Right lobe of liver (tissue), 6 donors: Measurements from ENCODE around the gene CDYL2. TPM values are rescaled to one million over a fixed set of nuclear protein-coding genes. Genes with fewer than 3 reads are reported as not detected.

Experiments used
- ATAC-seq, 4 donors: fragments of 200-7000 bp; cut with Tn5 transposase; one replicate each; pipeline ENCODE4 v1.9.1; 2020; ENCODE audit warnings: mild to moderate bottlenecking in 4 of 4, moderate library complexity in 4 of 4
- DNase-seq, 3 donors: peaks; one replicate each; pipeline ENCODE4 v3.0.0-alpha.2; 2020
- H3K27ac ChIP-seq, 3 donors: fragments of 200-600 bp; one replicate each; pipeline ENCODE4 v1.8.0; 2022
- H3K27me3 ChIP-seq, 2 donors: fragments of 200-600 bp; one replicate each; pipeline ENCODE4 v1.8.0; 2022
- H3K36me3 ChIP-seq, 4 donors: fragments of 200-600 bp; sonication (generic) in 1 of 4; one replicate each; pipeline versions ENCODE4 v1.5.1 to v1.8.0; 2017 to 2022; ENCODE audit warnings: control low read depth in 1 of 4
- H3K4me1 ChIP-seq, 4 donors: fragments of 200-600 bp; sonication (generic) in 1 of 4; one replicate each; pipeline versions ENCODE4 v1.5.1 to v1.8.0; 2017 to 2022; ENCODE audit warnings: control low read depth in 1 of 4
- H3K4me3 ChIP-seq, 3 donors: fragments of 200-600 bp; one replicate each; pipeline ENCODE4 v1.8.0; 2022
- H3K9me3 ChIP-seq, 4 donors: fragments of 200-600 bp; sonication (generic) in 1 of 4; one replicate each; pipeline versions ENCODE4 v1.5.1 to v1.8.0; 2017 to 2022; ENCODE audit warnings: control low read depth in 1 of 4
- CTCF ChIP-seq, 4 donors: fragments of 200-600 bp in 3 of 4; fragments of 450-650 bp in 1 of 4; IDR thresholded peaks; one replicate each; pipeline versions ENCODE4 v1.5.1 to v1.8.0; 2016 to 2022; ENCODE audit warnings: antibody characterized with exemption in 4 of 4, mild to moderate bottlenecking in 2 of 4
- POLR2A ChIP-seq: fragments of 450-650 bp; IDR thresholded peaks from one replicate; pipeline ENCODE4 v1.6.1; 2017; ENCODE audit warnings: antibody characterized with exemption, mild to moderate bottlenecking
- WGBS: methylation state at CpG from one replicate; pipeline ENCODE4 v1.1.6; 2018; ENCODE audit warnings: low coverage, low lambda C conversion rate; ENCODE audit not compliant: insufficient coverage; ENCODE audit errors: missing lambda C conversion rate; 5-methylcytosine and 5-hydroxymethylcytosine counted together
- intact Hi-C, 2 donors: fragments of 100-400 bp; cut with DNase I; formaldehyde crosslinking; loops; one replicate each; pipeline versions ENCODE4 v1.11.2 to v1.14.1; 2022
- total RNA-seq, 6 experiments: library from RNA; depleted of rRNA in 2 of 6; stranded (reverse); fragments of >200 nt in 2 of 6; fragmentation: NEBNext Ultra II Directional in 3 of 6; extraction: Animal tissue kit (Norgen Biotek cat#: 25700) in 3 of 6; gene quantifications; one replicate each; pipeline versions ENCODE4 v1.1.0 to v1.2.4, GENCODE V29; 2016 to 2023
- donor health status: DM: no; HTN: yes; CAD: no.
- donor health status: DM: no; HTN: no; CAD: no.
- donor health status: DM: no; HTN: no; CAD: no.
- donor health status: DM: no; HTN: yes; CAD: no.
- donor health status: DM: no; HTN: yes; CAD: no.

The CDYL2 gene
- total RNA-seq, 6 experiments from 2014 or later: 2.2 to 12.7 (median 6.3) TPM

- intact Hi-C loops: loop anchor here in 1 of 2 donors (10.0 kb wide), 1 partner anchor 294 kb away; no protein-coding TSS in a partner anchor
- DNase-seq (peak in 1 of 3 donors; percentile 42), ATAC-seq (peak; percentile 90 to 94 (median 90))
- Histone ChIP-seq H3K27ac (no peak overlapping the region), H3K27me3 (no peaks in the 10 kb centered on the region), H3K4me1 (no peaks in the 10 kb centered on the region), H3K9me3 (no peaks in the 10 kb centered on the region), H3K4me3 (no peak overlapping the region), H3K36me3 (no peaks in the 10 kb centered on the region)
- TF ChIP-seq CTCF (IDR thresholded peaks at IDR 0.05): no peak
- no peak for TF ChIP-seq POLR2A
- whole genome bisulfite sequencing: 5% methylated on average over 4 of the region's 4 CpGs
Measured at GRCh38 chr16:80828495-80828894, 24.1 kb upstream of the CDYL2 start.

- Histone ChIP-seq H3K9me3 (no peaks in the 10 kb centered on the region), H3K4me1 (no peaks in the 10 kb centered on the region), H3K4me3 (no peak overlapping the region), H3K36me3 (no peaks in the 10 kb centered on the region), H3K27me3 (no peaks in the 10 kb centered on the region), H3K27ac (no peak overlapping the region)
- TF ChIP-seq POLR2A: no peak
- TF ChIP-seq CTCF (IDR thresholded peaks at IDR 0.05): no peak
- 7% methylated on average over 1 of the region's 1 CpG for WGBS
- ATAC-seq: no peak
- DNase-seq: no peak
- intact Hi-C loops: loop anchor here in 1 of 2 donors (10.0 kb wide), 1 partner anchor 292 kb away; no protein-coding TSS in a partner anchor
Measured at GRCh38 chr16:80827007-80827406, 22.6 kb upstream of the CDYL2 start.

DNA sequence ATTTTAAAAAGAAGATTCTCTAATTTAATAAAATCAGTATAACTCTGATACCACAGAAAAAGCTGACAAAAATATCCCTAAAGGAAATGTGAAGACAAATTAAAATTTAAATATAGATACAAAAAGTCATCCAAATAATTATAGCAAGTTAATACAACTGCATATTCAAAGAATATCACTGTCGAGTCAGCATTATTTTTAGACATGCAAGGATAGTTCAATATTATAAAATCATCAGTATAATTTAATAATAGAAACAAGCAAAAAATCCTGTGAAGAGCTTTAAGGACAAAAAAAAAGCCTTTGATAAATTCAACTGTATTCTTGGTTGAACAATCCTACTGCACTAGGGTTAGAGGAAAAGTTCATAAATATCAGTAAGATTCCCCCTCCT is 21.0 kb upstream of the CDYL2 start:
- no peak overlapping the region for H3K27ac ChIP-seq
- 100% methylated on average over 1 of the region's 1 CpG for WGBS
- no peaks in the 10 kb centered on the region for H3K36me3 ChIP-seq
- TF ChIP-seq CTCF (IDR thresholded peaks at IDR 0.05) (no peak), POLR2A (no peak)
- no peaks in the 10 kb centered on the region for H3K9me3 ChIP-seq
- DNase-seq: no peak
- no peak overlapping the region for H3K4me3 ChIP-seq
- no peaks in the 10 kb centered on the region for H3K4me1 ChIP-seq
- intact Hi-C loops: loop anchor here in 1 of 2 donors (10.0 kb wide), 1 partner anchor 291 kb away; no protein-coding TSS in a partner anchor
- no peak for ATAC-seq
- no peaks in the 10 kb centered on the region for H3K27me3 ChIP-seq

DNA sequence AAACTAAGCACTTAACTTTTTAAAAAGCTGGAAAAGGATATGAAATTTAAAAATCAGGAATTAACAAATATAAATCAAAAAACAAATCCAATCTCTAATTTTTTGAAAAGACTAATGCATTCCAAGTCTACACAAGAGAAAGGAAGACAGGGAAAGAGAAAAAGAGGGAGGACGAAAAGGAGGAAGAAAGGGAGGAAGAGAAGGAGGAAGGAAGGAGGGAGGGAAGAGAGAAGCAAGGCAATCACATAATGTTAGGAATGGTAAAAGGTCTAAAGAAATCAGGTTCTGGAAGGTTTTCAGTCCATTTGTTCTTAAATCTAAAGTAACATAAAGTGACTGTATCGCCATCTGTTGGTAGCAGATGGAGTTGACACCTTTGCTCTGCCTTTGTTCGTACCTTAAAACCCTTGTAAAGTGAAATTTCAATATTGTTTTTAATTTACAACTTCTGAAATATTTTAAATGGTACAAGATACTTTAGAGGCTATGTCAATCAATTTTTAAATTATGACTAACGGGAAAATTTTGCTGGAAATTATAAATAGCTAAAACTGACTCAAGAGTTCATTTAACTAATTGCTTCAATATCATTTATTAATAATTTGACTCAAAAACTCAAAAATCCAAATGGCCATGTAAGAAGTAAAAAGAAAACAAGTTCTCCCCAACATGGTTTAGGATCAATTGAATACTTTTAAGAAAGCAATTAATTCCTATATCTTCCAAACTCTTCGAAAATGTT is 20.4 kb upstream of the CDYL2 start:
- ATAC-seq (peak; percentile 75 to 79 (median 77)), DNase-seq (no peak)
- Histone ChIP-seq H3K9me3 (no peaks in the 10 kb centered on the region), H3K27me3 (no peaks in the 10 kb centered on the region), H3K4me1 (no peaks in the 10 kb centered on the region), H3K36me3 (no peaks in the 10 kb centered on the region), H3K27ac (no peak overlapping the region), H3K4me3 (no peak overlapping the region)
- TF ChIP-seq CTCF (IDR thresholded peaks at IDR 0.05) (peak; percentile 68 to 86 (median 84)), POLR2A (no peak)
- intact Hi-C loops: loop anchor here in 1 of 2 donors (10.0 kb wide), 1 partner anchor 290 kb away; no protein-coding TSS in a partner anchor
- 21% methylated on average over 5 of the region's 5 CpGs for WGBS
